ENCODE measurements around the gene PLEKHO2.

DNA sequence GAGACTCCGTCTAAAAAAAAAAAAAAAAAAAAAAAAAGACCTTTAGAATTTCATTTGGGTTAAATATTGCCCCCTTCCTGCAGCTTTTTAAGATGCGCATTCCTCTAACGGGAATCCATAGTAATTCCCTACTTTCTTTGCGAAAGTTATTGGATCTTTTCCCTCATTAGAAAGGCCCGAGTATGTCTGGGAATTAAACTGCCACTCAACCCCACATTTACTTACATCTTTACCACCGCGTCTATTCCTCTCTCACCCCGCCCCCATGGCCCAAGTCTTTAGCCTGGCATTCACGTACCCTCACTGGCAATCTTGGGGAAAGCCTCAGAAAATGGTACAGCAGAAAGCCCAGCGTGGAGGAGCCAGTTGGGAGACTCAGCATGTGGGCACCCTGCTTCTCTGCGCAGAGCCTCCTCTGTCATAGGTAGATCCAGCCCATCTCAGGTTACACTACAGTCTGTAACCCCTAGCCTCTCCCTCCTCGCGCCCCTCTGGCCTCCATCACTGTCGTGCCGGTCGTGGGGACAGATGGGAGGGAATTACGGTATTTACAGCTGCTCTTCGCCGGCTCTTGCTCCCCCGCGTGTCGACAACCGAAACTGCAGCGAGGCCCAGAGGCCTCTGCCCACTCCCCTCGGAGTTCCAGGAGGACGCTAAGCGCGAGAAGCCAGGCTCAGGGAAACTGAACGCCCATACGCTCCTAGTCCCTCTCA is 63.6 kb downstream of the PLEKHO2 start:
- TF ChIP-seq, protein P1, sequence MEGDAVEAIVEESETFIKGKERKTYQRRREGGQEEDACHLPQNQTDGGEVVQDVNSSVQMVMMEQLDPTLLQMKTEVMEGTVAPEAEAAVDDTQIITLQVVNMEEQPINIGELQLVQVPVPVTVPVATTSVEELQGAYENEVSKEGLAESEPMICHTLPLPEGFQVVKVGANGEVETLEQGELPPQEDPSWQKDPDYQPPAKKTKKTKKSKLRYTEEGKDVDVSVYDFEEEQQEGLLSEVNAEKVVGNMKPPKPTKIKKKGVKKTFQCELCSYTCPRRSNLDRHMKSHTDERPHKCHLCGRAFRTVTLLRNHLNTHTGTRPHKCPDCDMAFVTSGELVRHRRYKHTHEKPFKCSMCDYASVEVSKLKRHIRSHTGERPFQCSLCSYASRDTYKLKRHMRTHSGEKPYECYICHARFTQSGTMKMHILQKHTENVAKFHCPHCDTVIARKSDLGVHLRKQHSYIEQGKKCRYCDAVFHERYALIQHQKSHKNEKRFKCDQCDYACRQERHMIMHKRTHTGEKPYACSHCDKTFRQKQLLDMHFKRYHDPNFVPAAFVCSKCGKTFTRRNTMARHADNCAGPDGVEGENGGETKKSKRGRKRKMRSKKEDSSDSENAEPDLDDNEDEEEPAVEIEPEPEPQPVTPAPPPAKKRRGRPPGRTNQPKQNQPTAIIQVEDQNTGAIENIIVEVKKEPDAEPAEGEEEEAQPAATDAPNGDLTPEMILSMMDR (IDR thresholded peaks at IDR 0.05 in 4 of 5, conservative IDR thresholded peaks at IDR 0.05 in 1 of 5) = peak; percentile 69 to 86 (median 76)
- no peak for TF ChIP-seq POLR2A (IDR thresholded peaks at IDR 0.05)
